SW 1271 (cell line): ENCODE measurements around the gene GLS.
A peak's percentile ranks its signal among the peaks of the same experiment; 100 is the strongest.
"Not testable (repeated sequence)": the region's sequence is repeated elsewhere in the genome, so short reads cannot be mapped to it uniquely, and the experiment has no call there.

Experiments used
- DNase-seq, 2 experiments: peaks; one replicate each; lab custom pipeline; 2025; lab: John Stamatoyannopoulos, UW

Gene GLS

DNA sequence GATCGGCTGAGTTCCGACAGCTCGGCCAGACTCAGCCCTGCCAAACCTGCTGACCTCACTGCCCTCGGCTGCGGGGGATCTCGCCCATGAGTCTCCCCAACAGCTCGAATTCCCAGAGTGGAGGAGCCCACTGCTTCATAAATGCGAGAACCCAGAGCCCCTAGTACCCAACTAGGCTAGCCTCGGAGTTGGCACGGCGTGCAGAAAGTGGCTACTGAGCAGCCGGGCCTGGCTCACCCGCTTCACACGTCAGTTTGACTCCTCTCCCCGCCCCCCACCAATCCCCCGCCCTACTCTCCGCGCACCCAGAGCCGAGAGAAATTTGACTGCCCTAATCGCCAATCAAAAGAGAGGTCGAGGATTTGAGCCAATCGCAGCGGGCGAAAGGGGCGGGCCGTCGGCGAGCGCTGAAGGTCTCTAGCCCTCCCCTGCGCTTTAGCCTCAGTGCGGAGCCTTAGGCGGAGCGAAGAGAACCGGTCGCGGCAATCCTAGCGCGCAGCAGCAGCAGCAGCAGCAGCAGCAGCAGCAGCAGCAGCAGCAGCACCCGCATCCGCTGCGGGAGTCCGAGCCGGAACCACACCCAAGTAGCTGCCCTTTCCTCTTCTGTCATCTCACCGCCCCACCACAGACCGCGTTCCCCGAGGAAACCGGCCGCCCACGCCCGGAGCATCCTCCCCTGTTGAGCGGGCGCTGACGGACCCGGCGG, at the start of gene GLS:
GLS (plus strand) TSS at position 444 of the 706 bp plus-strand sequence. CDS start 264 bp downstream, outside the sequence.
- DNase-seq = peak; percentile 91 to 95

DNA sequence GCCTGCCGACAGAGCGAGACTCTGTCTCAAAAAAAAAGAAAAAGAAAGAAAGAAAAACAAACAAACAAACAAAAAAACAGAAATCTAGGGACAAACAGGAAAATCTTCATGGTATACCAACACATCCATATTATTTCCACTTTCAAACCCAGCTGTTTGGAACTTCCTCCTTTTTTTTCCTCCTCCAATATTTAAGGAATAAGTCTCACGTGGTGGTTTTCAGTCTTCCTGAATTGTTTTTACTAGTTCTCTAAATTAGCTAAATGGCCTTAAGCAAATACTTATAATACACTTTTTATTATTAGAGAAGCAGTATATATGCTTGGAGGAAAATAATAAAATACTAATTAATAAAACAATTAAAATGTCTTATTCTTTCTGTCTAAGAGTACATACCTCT, 48.7 kb upstream of the GLS start:
- DNase-seq = no peak

DNA sequence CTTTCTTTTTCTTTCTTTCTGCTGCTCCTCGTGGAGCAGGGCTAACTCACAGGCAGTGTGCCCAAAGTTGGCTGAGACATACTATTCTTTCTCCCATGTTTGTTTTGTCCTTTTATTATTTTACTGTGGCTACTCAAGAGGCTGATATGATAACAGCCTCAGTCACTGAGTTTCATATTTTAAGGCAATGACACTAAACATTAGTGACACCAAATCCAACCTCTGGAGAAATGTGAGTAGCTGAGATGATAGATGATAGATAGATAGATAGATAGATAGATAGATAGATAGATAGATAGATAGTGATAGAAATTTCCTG, 45.8 kb upstream of the GLS start:
- no peak for DNase-seq

DNA sequence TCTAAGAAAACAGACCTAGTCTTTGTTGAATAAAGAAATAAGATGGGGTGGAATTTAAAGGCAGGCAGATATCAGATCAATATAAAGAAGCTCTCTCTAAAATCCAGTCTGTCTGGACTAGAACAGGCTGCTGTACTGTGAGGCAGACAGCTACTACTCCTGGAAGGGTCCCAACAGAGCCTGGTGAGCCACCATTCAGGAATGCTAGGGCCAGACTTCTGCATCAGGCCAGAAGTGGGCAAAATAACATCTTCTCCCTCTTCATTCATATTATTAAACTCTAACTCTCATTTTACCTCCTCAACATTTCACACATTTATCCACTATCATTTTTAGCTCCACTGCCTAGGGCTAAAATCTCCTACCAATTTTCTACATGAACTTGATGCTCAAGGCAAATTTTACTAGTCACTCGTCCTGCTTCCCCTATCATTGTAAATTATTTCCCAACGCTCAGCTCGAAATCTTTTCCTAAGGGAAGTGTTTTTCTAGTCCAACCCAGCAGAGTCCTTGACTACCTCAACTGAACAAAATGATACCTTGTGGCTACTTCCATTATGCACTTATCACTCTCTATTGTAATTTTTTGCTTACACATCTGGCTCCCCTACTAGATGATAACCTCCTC, 45.2 kb upstream of the GLS start:
- DNase-seq = peak in 1 of 2 experiments; percentile 12

DNA sequence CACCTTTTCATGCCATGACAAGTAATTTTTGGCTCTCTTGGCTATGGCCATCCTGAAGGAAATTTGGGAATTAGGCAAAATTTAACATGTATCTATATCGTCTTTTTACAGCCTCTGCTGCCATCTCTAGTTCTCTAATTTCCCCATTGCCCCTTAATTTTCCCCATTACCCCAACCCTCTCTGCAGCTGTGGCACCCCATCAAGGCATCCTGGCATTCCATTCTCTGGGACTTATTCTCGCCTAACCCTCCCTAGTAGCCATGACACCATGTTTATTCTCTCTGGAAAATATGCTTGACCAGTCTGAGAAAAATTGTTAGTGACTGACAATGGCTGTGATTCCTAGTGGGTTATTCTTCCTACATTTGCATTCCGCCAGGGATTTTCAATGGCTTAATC, 43.9 kb upstream of the GLS start:
- DNase-seq = no peak

DNA sequence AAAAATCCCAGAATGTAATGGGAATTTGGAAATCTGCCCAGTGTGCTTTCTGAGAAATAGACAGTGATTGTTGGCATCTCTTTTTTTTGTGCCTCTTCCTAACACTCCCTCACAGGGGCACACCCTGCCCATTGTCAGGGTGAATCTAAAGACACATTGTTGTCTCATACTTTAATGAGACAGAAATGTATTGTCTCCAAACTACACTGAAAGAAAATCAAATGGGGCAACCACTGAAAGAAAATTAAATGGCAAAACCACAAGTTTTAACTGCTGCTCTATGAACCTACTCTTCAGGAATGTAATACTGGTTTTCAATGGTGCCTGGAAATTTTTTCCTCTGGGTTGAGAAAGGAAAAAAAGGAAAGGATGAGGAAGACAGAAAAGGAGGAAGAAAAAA, 43.2 kb upstream of the GLS start:
- peak in 1 of 2 experiments; percentile 47 for DNase-seq

DNA sequence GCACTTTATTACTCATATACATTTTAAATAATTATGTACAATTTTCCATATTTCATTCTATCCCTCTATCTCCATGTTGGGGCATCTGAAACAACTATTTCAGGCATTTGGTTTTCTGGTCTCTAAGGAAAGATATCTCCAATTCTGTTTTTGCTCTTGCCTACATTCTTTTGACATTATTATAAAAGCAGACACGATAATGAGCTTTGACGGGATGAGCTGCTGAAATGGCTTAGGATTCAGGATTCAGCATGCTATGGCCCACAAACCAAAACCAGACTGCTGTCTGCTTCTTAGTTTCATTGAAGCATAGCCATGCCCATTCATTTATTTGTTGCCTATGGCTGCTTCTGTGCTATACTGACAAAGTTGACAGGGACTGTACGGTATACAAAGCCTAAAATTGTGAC, 42.7 kb upstream of the GLS start:
- DNase-seq = no peak

DNA sequence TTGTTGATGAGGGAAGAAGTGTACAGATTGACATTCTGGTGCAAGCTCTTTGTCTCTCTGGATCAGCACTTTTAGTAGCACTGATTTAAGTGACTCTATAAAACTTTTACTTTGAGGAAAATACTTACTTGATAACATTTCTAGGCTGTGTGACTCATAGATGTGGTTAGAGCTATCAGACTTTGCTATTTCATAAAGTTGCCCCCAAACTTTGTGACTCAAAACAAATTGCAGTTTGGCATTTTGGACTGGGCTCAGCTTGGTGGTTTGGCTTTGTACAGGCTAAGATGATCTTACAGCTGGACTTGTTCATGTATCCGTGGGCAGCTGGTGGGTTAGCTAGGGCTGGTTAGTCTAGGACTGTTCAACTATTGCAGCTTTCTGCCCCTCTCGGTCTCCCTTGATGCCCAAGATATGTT, 42.1 kb upstream of the GLS start:
- DNase-seq = peak in 1 of 2 experiments; percentile 30

DNA sequence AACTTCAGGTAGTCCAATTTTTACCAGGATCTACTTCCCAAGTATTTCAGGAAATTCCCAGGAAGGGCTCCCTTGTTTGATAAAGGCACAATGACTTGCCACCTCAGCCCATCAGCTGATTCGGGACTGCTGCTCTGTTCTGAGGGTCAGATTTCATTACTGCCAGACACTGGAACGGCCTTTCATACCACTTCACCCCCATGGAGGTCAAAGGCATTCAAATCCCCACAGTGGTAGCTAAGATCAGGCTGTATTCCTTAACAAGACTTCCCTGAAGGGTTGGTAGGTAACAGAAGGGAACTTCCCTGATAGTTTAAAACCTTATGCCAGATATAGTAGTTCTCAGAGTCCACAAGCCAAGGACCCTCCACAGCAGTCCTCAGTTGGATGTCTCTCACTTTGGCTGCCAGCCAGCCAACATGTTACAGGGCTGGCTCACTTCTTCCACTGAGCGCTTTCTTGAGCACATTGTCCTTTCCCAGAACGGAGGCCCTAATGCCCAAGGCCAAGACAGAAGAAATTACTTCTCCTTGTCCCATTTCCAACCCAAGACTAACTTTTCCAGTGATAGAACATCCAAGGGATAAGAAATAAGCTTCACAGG, 40.0 kb upstream of the GLS start:
- no peak for DNase-seq

DNA sequence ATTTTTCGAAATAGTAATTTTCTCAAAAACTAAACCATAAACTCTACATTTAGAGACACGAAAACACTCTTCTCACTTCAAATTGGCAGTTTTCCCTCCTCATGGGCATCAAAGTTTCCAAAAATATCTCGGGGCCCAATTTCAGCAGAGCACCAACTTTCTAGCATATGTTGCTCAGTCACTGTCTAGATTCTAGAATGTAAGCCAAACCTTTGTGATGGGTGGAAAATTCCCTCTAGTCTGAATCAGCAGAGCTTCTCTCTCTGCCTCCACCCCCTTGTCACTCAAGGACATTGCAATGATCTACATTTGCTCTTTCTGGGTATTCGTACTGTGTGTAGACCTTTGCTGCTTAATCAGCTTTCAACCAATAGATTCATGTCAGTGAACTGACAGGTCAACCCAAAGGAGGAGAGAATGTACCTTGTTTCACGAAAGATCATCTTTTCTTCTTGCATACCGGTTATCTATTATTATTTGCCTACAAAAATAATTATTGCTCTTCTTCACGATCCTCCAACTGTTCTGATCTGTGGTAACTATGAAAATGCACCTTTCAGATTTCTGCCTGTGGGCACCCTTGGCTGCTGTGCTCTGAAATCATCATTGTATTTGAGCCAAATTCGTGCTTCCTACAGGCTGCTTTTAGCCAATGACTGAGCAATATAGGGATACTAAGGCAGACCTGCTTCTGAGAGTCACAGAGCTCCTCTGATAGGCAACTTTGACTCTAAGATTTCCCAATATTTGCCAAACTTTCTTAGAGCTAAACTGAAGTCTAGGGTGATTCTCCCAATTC, 38.7 kb upstream of the GLS start:
- peak in 1 of 2 experiments; percentile 7 for DNase-seq

DNA sequence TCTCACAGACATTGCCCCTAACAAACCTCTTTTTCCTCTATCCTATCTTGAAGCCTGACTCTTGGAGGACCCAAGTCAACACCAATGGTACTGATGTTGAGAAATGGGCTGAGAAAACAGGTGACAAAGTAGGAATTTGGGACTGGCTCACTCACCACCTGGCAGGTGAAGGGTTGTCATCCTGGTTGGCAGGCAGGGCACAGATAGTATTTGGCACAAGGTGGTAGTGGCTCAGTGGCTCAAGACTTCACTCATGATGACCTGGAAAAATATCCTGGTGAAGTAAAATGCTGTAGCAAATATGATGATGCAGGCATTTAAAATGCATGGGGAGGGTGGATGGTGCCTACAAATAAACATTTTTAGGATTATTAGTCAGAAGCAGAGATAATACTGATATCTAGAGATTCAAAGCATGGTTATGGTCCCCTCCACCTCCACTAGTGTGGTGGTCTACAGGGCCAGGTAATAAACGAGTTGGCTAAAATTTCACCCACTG, 38.0 kb upstream of the GLS start:
- no peak for DNase-seq

DNA sequence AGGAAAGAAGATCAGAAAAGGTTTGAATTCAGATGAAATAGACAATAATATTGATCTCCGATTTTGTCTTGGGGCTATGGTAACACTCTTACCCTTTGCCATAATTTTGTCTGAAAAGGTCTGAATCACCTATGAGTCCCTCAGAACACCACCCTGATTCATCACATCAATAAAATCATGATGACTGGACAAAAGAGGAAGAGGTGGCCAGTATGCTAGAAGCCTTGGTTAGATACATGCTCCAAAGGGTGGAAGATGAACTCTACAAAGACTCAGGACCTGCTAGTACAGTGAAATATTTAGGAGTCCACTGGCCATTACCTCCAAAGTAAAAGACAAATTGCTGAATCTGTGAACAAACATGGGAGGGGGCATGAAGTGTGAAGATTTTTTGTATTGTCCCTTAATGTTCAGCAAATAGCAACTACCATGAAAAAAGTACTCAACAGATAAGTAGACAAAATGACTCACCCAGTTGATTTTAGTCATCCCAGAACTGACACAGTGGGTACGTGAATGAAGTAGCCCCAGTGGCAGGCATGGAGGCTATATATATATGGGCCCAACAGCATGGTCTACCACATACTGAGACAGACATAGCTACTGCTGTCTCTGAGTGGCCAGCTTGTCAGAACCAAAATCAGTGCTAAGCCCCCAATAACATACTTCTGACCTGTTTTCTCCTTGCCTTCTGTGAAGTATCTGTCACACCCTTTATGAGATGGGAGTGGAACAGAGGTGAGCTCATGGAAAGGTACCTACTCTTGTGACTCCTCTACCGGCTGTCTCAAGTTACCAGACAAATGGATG, 36.5 kb upstream of the GLS start:
- no peak for DNase-seq

DNA sequence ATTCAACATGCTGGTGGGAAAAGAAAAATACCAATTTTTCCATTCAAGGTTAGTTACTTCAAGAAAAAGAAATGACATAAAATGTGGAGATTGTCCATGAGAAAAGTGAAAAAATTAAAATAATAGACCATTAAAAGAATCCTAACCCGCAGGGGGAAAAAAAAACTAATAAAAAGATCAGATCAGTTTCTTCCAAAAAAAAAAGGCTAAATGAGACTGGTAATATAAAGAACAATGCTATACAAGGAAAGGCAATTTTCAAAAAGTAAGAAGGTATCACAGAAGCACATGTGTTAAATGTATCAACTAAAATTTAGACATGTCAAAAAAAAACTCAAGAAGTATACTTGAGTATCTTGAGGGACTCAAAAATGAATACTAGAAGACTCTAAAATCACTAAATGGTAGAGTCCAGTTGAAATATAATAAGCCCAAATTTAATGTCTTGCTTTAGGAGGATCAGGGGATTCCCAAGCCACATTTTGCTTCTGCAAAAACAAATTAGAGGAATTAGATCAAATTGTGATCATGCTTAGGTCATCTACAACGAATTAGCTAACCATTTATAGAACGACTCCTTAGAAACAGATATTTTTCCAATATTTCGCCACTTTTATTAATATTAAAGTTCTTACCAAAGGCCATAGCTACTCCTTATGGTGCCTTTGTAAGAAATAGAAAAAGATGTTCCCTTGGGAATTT, 35.8 kb upstream of the GLS start:
- DNase-seq = no peak

DNA sequence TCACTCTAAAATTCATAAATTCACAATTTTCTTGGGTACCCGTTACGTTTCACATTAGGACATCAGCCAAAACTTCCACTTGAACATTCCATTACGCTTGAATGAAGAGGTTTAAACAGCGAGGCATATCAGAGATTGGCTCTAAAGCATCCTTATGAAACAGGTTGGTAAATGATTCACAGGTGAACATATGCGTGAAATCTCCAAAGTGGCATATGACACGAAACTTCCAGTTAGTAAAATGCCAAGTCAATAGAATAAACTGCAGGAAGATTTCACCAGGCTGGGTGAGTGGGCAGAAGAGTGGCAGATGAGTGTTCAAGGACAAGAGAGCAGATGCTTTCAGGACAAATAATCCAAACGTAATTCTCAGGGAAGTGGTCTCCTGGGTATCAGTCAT, 33.9 kb upstream of the GLS start:
- DNase-seq = no peak

DNA sequence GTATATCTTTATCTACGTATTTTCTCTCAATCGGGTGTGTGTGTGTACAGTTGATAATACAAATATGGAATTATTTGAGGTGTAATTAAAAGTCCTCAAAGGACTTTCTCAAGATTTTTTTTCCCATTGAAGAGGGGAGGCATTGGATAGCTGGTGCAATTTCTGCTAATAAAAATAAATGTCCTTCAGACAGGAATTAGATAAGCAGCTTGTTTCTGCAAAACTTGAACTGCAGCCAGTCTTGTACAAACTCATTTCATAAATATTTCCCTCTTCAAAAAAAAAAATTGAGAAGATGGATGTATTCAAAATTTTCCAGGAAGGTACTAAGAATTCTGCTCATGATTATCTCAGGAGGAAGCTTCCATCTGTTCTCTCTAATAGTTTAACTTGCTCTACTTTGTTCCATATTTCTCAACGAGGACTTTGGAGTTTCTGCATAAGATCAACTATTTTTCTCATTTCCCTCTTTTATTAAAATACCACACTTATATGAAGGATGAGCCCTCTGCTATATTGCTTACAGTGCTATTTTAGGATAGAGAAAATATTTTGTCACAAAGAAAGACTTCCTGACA, 33.0 kb upstream of the GLS start:
- no peak for DNase-seq

DNA sequence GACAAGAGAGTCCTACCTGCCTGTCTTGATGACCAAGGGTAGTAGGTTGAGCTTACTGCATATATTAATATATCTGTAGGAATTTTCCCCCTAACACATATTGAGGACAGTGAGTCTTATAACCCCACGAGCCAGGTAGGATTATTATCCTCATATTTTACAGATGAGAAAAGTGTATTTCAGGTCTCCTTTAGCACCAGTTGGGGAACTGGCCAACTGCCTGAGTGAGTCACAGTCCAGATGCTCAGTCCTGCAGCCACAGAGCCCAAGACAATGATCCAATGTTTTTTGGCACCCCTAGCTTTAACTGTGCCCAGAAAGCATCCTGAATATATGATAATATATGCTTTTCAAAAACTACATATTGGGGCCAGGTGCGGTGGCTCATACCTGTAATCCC, 30.8 kb upstream of the GLS start:
- no peak for DNase-seq

DNA sequence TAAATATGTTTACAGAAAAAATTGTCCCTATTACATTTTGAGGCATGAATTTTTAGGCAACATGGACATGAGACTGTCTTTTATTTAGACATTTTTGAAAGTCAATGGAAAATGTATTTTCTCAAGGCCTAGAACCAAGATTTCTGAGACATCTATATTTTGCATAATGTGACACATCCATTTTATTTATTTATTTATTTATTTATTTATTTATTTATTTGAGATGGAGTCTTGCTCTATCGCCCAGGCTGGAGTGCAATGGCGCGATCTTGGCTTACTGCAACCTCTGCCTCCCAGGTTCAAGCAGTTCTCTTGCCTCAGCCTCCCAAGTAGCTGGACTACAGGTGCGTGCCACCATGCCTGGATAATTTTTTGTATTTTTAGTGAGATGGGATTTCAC, 27.6 kb upstream of the GLS start:
- not testable (repeated sequence) for DNase-seq

DNA sequence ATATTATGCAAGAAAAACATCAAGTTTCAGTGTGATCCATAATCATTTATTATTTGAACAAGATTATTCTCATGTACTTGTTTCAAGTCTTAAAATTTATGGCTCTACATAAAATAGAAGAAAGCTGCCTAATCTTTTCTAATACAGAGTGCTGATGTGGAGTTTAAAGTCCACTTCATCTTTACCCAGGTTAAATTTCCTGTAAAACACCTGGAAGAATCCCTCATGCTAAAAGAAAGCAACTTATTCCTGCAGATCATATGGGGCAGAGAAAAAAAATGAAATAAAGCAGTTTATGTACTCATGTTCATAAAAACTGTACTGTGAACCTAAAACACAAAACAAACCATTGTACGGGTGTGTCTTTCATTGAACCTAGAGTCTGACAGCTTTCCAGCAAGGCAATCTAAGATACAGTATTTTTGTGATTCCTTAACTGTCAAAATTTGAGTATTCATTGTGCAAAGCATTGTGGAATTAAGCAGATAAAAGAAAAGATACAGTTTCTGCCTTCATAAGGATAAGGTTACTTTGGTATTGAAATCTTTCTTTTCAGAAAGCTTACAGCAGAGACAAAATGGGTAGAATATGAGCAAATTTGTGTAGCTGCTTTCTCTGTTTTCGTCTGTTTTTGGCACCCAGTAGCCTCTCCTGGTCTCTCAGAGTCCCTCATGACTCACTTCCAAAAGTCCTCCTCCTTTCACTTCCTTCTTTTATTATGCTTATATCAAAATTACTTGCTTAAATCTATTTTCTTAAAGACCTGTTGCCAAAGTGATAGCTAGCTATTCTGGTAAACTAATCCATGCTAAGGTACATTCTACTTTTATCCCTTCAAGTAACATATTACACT, 26.9 kb upstream of the GLS start:
- DNase-seq = no peak

DNA sequence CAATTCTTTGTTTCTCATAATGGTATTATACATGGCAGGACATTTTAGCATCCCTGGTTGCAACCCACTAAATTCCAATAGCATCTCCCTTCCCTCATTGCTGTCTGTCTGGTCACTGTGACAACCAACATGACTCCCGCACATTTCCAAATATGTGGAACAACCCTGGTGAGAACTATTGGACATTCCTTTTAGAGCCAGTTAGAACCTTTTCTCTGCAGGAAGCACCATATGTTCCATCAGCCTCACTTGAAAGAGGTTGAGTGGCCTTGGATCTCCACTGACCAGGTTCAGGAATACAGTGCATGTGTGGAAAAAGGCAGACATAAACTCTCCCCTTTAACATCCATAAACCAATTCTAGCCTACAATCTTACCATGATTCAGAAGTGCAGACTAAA, 25.9 kb upstream of the GLS start:
- no peak for DNase-seq

DNA sequence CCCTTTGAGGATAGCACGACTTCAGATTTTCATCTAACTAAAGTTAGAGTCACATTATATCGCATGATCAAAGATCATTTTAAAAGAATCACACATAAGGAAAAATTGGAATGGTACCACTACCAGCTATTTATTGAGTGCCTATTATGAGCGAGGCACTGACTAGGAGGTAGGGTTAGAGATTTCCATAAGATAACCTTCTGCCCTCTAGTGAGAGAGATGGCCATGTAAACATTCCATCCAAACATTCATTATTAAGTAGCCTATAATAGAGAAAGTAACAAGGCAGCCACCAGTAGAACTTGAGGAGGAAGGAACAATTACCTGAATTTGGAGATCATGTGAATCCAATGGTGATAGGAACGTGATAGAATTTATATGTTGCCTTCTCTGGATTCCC, 25.4 kb upstream of the GLS start:
- no peak for DNase-seq
